ENCODE data around the gene PDLIM4.

GRCh38 chr5:132250547-132250946, 6.9 kb upstream of the PDLIM4 start:
- TF ChIP-seq POLR2A (IDR thresholded peaks at IDR 0.05; ENCODE audit: low read depth, low read length), result no peak
- TF ChIP-seq POLR2AphosphoS5 (IDR thresholded peaks at IDR 0.05; ENCODE audit: low read depth, low read length), result no peak

Data from GM12892 (cell line).